ENCODE measurements around the gene GAPVD1. TPM values are rescaled to one million over a fixed set of nuclear protein-coding genes. Genes with fewer than 3 reads are reported as not detected.

Gene GAPVD1
- total and polyA plus RNA-seq, 2 of the 13 experiments (the other 11 are each of a cell fraction or from before 2014, with no cell fraction given), result 11.1 to 33.2 TPM

- TF ChIP-seq PAF1 (CRISPR knock-in tag; IDR thresholded peaks at IDR 0.05) (no peak), MED8 (CRISPR knock-in tag; IDR thresholded peaks at IDR 0.05; ENCODE audit: insufficient replicate concordance) (no peak), FOXK2 (IDR thresholded peaks at IDR 0.05) (no peak), ZNF772 (CRISPR knock-in tag; IDR thresholded peaks at IDR 0.05) (peak; percentile 6; the same call in 1 of the 2 replicates), RXRA (CRISPR knock-in tag; IDR thresholded peaks at IDR 0.05) (peak; percentile 29; the same call in 1 of the 2 replicates), CEBPB (IDR thresholded peaks at IDR 0.05; ENCODE audit: borderline replicate concordance, low read depth, low read length) (no peak), ZNF629 (CRISPR knock-in tag; conservative IDR thresholded peaks at IDR 0.05) (0 out of 2 replicates have a peak, but pooled peaks have one; percentile 9), NR2F2 (IDR thresholded peaks at IDR 0.05; ENCODE audit: borderline replicate concordance, low read depth) (peak; percentile 79), RERE (CRISPR knock-in tag; IDR thresholded peaks at IDR 0.05; ENCODE audit: low read depth) (peak; percentile 96), YY1 (IDR thresholded peaks at IDR 0.05; ENCODE audit: insufficient read depth, insufficient replicate concordance, low read depth, low read length) (no peak), KDM2A (CRISPR knock-in tag; IDR thresholded peaks at IDR 0.05; ENCODE audit: borderline replicate concordance, low read depth) (no peak), NFYB (CRISPR knock-in tag; IDR thresholded peaks at IDR 0.05) (no peak), ZNF570 (CRISPR knock-in tag; IDR thresholded peaks at IDR 0.05; ENCODE audit: borderline replicate concordance) (no peak), ZNF354B (CRISPR knock-in tag; IDR thresholded peaks at IDR 0.05) (no peak), ZNF546 (CRISPR knock-in tag; conservative IDR thresholded peaks at IDR 0.05) (no peak), ZSCAN29 (CRISPR knock-in tag; conservative IDR thresholded peaks at IDR 0.05) (peak; percentile 79; the same call in 1 of the 2 replicates), HBP1 (CRISPR knock-in tag; IDR thresholded peaks at IDR 0.05; ENCODE audit: low read depth) (no peak), KLF6 (CRISPR knock-in tag; IDR thresholded peaks at IDR 0.05) (0 out of 2 replicates have a peak, but pooled peaks have one; percentile 26), ZNF383 (CRISPR knock-in tag; IDR thresholded peaks at IDR 0.05; ENCODE audit: borderline replicate concordance) (no peak), ZNF230 (CRISPR knock-in tag; IDR thresholded peaks at IDR 0.05) (0 out of 2 replicates have a peak, but pooled peaks have one; percentile 47), ZFP62 (CRISPR knock-in tag; IDR thresholded peaks at IDR 0.05) (no peak), HOXA5 (CRISPR knock-in tag; IDR thresholded peaks at IDR 0.05) (peak; percentile 79), ZNF350 (CRISPR knock-in tag; IDR thresholded peaks at IDR 0.05; ENCODE audit: borderline replicate concordance, low read depth) (no peak), KDM3A (CRISPR knock-in tag; IDR thresholded peaks at IDR 0.05; ENCODE audit: low read depth) (no peak), PRMT3 (CRISPR knock-in tag; IDR thresholded peaks at IDR 0.05; ENCODE audit: borderline replicate concordance, low read depth) (no peak), ZSCAN21 (CRISPR knock-in tag; IDR thresholded peaks at IDR 0.05; ENCODE audit: borderline replicate concordance) (no peak)
These were observed 35.3 kb downstream of the GAPVD1 start (continued) for GRCh38 chr9:125296843-125297372.
